GM18867 (cell line): ENCODE results near the gene CRB3.
A peak's percentile ranks its signal among the peaks of the same experiment; 100 is the strongest.
"Not testable (repeated sequence)": the region's sequence is repeated elsewhere in the genome, so short reads cannot be mapped to it uniquely, and the experiment has no call there.

Source experiments
- ATAC-seq: cut with Tn5 transposase; IDR thresholded peaks from one replicate; pipeline ENCODE4 v1.9.1; 2021; ENCODE audit warnings: mild to moderate bottlenecking, moderate library complexity; ENCODE audit not compliant: unreplicated experiment

Gene CRB3, protein sequence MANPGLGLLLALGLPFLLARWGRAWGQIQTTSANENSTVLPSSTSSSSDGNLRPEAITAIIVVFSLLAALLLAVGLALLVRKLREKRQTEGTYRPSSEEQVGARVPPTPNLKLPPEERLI

DNA sequence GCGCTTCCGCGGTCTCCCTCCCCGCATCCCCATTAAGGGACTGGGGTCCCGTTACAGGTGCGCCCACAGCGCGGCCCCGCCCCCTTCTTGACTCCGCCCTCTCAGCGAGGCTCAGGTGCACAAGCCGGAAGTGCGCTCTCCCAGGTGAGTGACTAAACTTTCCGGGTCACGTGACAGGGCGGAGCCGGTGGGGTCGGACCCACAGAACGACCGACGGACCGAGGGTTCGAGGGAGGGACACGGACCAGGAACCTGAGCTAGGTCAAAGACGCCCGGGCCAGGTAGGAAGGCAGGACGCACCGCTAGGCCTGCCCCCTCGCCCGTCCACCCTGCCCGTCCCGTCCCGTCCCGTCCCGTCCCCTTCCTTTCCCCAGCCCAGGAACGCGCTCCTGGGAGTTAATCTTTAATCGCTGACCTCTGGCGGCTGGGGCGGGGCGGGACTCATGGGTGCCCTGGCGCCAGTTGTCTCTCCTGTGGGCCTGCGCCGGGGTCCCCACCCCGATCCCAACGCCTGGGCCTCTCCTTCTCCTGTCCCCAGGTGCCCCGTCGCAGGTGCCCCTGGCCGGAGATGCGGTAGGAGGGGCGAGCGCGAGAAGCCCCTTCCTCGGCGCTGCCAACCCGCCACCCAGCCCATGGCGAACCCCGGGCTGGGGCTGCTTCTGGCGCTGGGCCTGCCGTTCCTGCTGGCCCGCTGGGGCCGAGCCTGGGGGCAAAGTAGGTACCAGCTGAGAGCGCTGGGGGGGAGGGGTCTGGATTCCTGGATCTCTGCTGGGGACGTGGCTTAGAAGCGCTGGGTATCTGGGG, at the start of gene CRB3:
TSS of gene CRB3 (plus strand) at position 202 of the 804 bp plus-strand sequence. CDS start at position 633, 431 bp downstream.
- no peak for ATAC-seq

GRCh38 chr19:6414793-6415590, 49.1 kb upstream of the CRB3 start:
- no peak for ATAC-seq

GRCh38 chr19:6415591-6416190, 48.4 kb upstream of the CRB3 start:
- no peak for ATAC-seq

DNA sequence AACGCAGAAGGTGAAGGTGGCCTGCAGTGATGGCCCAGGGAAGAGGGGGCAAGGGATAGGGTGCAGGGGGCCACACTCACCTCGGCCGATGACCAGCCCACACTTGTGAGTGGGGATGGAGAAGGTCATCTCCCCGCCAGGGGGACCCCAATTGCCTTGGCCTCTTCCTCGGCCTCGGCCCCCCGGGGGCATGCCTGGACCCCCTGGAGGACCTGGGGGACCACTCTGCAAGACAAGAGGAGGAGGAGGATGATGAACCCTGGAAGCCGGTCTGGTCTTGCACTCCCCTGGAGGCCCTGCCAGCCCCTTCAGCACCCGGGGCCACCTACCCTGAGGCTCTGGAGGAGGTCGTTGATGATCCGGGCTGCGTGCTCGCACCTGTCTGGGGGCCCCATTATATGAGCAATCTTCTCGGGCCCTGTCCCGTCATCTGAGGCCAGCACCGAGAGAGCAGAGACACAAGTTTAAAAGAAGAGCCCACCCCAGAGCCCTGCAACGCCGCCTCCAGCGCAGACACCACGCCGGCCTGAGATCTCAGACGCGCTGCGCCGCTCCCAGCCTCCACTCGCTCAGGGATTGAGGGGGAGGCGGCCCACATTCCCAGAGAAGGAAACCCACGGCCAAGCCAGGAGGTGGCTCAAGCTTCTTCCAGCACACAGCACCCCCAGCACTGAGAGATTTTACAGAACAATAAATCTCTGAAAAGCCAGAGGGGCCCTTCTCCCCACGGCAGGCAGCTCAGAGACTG, 47.2 kb upstream of the CRB3 start:
- no peak for ATAC-seq

- no peak for ATAC-seq
These were observed 46.1 kb upstream of the CRB3 start for GRCh38 chr19:6417713-6418561.

DNA sequence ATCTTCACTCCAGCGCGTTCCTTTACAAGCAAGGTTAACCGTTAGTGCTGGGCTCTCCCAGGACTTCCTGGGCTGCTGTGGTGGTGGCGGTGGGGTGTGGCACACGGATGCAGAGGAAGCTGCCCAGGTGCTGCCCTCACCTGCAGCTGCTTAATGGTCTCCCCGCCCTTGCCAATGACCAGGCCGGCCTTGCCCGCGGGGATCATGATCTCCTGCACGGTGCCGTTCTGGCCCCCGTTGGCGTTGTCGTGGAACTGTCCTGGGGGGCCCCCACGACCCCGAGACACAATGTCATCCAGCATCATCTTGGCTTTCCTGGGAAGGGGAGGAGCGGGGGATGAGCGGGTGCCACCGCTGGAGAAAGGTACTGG, 45.5 kb upstream of the CRB3 start:
- no peak for ATAC-seq

GRCh38 chr19:6421075-6422014, 42.7 kb upstream of the CRB3 start:
- no peak for ATAC-seq

- ATAC-seq = no peak
These were observed 40.4 kb upstream of the CRB3 start for GRCh38 chr19:6423499-6424194.

DNA sequence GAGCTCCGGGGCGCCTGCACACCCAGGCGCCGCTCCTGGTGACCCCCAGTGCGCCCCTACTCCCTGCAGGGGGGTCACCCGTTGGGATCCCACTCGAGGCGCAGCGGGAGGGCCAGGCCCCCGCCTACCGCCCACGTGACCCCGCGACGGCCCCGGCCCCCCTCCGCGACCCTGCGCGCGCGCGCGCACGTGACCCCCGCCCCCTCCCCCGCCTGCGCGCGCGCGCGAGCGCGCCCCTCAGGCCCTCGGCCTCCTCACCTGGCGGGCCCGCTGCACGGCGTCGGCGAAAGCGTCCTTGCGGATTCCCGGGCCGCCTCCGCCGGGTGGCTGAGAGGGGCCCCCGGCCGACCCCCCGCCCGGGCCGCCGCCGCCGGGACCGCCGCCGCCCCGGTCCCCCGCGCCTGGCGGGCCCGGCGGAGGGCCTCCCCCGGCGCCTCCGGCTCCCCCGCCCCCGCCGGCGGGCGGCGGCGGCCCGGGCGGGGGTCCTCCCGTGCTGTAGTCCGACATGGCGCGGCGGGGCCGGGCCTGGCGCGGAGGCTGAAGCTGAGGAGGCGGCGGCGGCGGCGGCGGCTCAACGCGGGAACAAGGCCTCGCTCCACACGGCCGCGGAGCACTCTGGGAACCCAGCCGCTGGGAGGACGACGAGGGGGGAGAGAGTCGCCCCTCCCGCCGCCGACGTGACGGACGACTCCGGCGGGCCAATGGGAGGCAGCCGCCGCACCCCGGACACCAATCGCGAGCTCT, 39.7 kb upstream of the CRB3 start, which contains the start of gene KHSRP:
TSS of gene KHSRP (minus strand) at position 617 of the 744 bp plus-strand sequence. CDS start at position 507, 110 bp downstream.
- ATAC-seq = peak; percentile 1

GRCh38 chr19:6424939-6425731, 38.9 kb upstream of the CRB3 start:
- ATAC-seq = peak; percentile 80

GRCh38 chr19:6425732-6426620, 38.1 kb upstream of the CRB3 start:
- ATAC-seq = no peak

DNA sequence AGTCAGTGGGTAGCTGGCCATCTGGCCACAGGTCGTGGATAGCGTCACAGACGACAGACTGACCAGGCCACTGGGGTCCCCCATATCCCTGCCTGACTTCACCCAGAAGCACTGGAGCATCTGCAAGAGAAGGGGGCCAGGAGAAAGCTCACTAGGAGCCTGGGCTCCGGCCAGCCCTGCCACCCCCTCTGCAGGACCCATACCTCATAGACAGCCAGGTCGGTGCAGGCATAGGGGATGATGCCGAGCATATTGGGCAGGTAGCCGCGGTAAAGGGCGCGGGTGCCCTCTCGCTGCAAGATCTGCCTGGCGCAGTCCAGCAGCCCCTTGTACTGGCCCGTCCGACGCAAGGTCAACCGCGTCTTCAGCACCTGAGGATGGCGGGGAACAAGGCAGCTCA, 36.9 kb upstream of the CRB3 start:
- ATAC-seq = no peak

DNA sequence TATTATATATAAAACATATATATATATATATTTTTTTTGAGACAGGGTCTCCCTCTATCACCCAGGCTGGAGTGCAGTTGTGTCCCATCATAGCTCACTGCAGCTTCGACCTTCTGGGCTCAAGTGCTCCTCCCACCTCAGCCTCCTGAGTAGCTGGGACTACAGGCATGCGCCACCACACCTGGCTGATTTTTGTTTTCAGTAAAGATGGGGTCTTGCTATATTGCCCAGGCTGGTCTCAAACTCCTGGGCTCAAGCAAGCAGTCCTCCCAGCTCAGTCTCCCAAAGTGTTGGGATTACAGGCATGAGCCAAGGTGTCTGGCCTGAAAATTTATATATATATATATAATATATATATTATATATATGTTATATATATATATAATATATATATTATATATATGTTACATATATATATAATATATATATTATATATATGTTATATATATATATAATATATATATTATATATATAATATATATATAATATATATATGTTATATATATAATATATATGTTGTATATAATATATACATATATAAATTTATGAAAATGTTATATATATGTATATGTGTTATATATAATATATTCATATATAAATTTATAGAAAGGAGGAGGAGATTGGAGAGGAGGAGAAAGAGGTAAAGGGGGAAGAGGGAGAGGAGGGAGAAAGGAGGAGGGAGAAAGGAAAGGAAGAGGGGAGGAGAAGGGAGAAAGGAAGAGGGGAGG, 35.2 kb upstream of the CRB3 start:
- ATAC-seq = not testable (repeated sequence)

DNA sequence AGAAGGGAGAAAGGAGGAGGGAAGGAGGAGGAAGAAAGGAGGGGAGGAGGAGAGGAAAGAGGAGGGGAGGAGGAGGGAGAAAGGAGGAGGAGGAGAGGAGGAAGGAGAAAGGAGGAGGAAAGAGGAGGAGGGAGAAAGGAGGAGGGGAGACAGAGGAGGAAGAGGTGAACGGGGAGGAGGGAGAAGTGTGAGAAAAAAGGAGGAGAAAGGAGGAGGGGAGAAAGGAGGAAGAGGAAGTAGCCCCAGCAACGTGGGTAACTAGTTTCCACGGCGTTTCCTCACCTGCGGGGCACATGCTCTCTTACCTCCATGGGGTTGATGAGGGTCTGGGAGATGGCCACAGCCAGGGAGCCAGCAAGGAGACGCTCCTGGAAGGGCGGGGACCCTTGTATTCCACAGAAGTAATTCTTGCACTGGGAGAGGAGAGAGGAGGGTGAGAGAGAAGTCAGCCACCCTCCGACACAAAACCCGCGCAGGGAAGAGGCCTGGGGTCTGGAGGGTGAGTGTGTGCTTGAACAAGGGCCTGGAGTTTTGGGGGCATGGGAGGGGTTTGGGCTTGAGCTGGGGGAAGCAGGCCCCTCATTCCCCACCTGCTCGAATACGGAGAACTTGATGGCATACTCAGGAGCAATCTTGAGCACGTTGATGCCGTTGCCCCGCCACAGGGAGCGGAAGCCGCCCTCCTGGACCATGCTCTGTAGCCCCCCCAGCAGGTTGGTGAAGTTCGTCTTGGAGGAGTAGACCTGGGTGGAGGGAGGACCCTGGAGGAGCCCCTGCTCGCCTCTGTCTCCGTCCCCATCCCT, 34.5 kb upstream of the CRB3 start:
- ATAC-seq = no peak
